Ishikawa (cell line): ENCODE results near the gene EIF1AD.

Experiments used
- CEBPB ChIP-seq: IDR thresholded peaks from 2 replicates; pipeline ENCODE4 v1.6.1; 2012
- CREB1 ChIP-seq: IDR thresholded peaks from 2 replicates; pipeline ENCODE4 v1.6.1; 2012; ENCODE audit warnings: low read depth
- EGR1 ChIP-seq: IDR thresholded peaks from 2 replicates; pipeline ENCODE4 v1.6.1; 2012
- EP300 ChIP-seq: IDR thresholded peaks from 2 replicates; pipeline ENCODE4 v1.6.1; 2012; ENCODE audit warnings: borderline replicate concordance
- FOXM1 ChIP-seq: IDR thresholded peaks from 2 replicates; pipeline ENCODE4 v1.6.1; 2012; ENCODE audit warnings: low read depth, borderline replicate concordance
- MAX ChIP-seq: IDR thresholded peaks from 2 replicates; pipeline ENCODE4 v1.6.1; 2012
- NFIC ChIP-seq: IDR thresholded peaks from 2 replicates; pipeline ENCODE4 v1.6.1; 2012
- RAD21 ChIP-seq: IDR thresholded peaks from 2 replicates; pipeline ENCODE4 v1.6.1; 2012; ENCODE audit warnings: low read depth
- REST ChIP-seq: IDR thresholded peaks from 2 replicates; pipeline ENCODE4 v1.6.1; 2012; ENCODE audit warnings: low read depth, mild to moderate bottlenecking
- TAF1 ChIP-seq: IDR thresholded peaks from 2 replicates; pipeline ENCODE4 v1.6.1; 2012; ENCODE audit warnings: low read depth, mild to moderate bottlenecking
- TCF12 ChIP-seq: IDR thresholded peaks from 2 replicates; pipeline ENCODE4 v1.6.1; 2012; ENCODE audit warnings: low read depth
- TEAD4 ChIP-seq: IDR thresholded peaks from 2 replicates; pipeline ENCODE4 v1.6.1; 2012
- USF1 ChIP-seq: IDR thresholded peaks from 2 replicates; pipeline ENCODE4 v1.6.1; 2012
- YY1 ChIP-seq: IDR thresholded peaks from 2 replicates; pipeline ENCODE4 v1.6.1; 2012; ENCODE audit warnings: low read depth
- ZBTB7A ChIP-seq: IDR thresholded peaks from 2 replicates; pipeline ENCODE4 v1.6.1; 2012; ENCODE audit warnings: low read depth

Gene EIF1AD

GRCh38 chr11:65982824-65983588 is 19.0 kb downstream of the EIF1AD start:
- TF ChIP-seq CEBPB: no peak
- no peak for TF ChIP-seq EGR1
- TF ChIP-seq FOXM1: no peak
- TF ChIP-seq RAD21: no peak
- TF ChIP-seq MAX: no peak
- no peak for TF ChIP-seq USF1
- TF ChIP-seq TEAD4: no peak
- TF ChIP-seq REST: no peak
- no peak for TF ChIP-seq ZBTB7A
- no peak for TF ChIP-seq NFIC

- TF ChIP-seq USF1: no peak
- no peak for TF ChIP-seq ZBTB7A
- no peak for TF ChIP-seq RAD21
- TF ChIP-seq CEBPB: no peak
- no peak for TF ChIP-seq EGR1
- TF ChIP-seq TAF1: no peak
- TF ChIP-seq TCF12: no peak
- no peak for TF ChIP-seq CREB1
- TF ChIP-seq MAX: no peak
- TF ChIP-seq NFIC: no peak
- TF ChIP-seq EP300: no peak
- TF ChIP-seq TEAD4: no peak
- TF ChIP-seq FOXM1: no peak
- no peak for TF ChIP-seq YY1
- no peak for TF ChIP-seq REST
These were observed 19.8 kb downstream of the EIF1AD start for GRCh38 chr11:65981972-65982823.

- TF ChIP-seq NFIC: no peak
- no peak for TF ChIP-seq TEAD4
- TF ChIP-seq EP300: no peak
- TF ChIP-seq USF1: no peak
- no peak for TF ChIP-seq CEBPB
- TF ChIP-seq REST: no peak
These were observed 20.7 kb downstream of the EIF1AD start for GRCh38 chr11:65981101-65981740.
